KMS-11 (cell line): ENCODE data around the gene SCTR.

Experiments used
- H2AFZ ChIP-seq: fragments of 200-600 bp; sonication (generic); 2 replicates; pipeline ENCODE4 v1.6.1; 2016; ENCODE audit warnings: antibody characterized with exemption, mixed run types, low read depth
- H3K27ac ChIP-seq: fragments of 200-600 bp; sonication (generic); 2 replicates; pipeline ENCODE4 v1.6.1; 2016; ENCODE audit warnings: mild to moderate bottlenecking, mixed run types
- H3K27me3 ChIP-seq: fragments of 200-600 bp; sonication (generic); 2 replicates; pipeline ENCODE4 v1.6.1; 2017; ENCODE audit warnings: mild to moderate bottlenecking, low read depth, mixed run types, moderate library complexity; ENCODE audit not compliant: insufficient read depth
- H3K36me3 ChIP-seq: fragments of 200-600 bp; sonication (generic); 2 replicates; pipeline ENCODE4 v1.6.1; 2017; ENCODE audit warnings: mild to moderate bottlenecking, mixed run types; ENCODE audit not compliant: insufficient read depth
- H3K4me1 ChIP-seq: fragments of 200-600 bp; sonication (generic); 2 replicates; pipeline ENCODE4 v1.6.1; 2016; ENCODE audit warnings: mild to moderate bottlenecking, low read depth, mixed run types; ENCODE audit not compliant: poor library complexity, severe bottlenecking
- H3K4me2 ChIP-seq: fragments of 200-600 bp; sonication (generic); 2 replicates; pipeline ENCODE4 v1.7.0; 2016; ENCODE audit warnings: mild to moderate bottlenecking, mixed run types
- H3K4me3 ChIP-seq: fragments of 200-600 bp; sonication (generic); IDR thresholded peaks from 2 replicates; pipeline ENCODE4 v1.6.1; 2017; ENCODE audit warnings: low read depth, low read length, mixed read lengths; ENCODE audit not compliant: insufficient read depth
- H3K79me2 ChIP-seq: fragments of 200-600 bp; sonication (generic); 2 replicates; pipeline ENCODE4 v1.6.1; 2016; ENCODE audit warnings: low read depth, mixed run types; ENCODE audit not compliant: insufficient read depth
- H3K9ac ChIP-seq: fragments of 200-600 bp; sonication (generic); 2 replicates; pipeline ENCODE4 v1.6.1; 2016; ENCODE audit warnings: mild to moderate bottlenecking, mixed run types
- H4K20me1 ChIP-seq: fragments of 200-600 bp; sonication (generic); 2 replicates; pipeline ENCODE4 v1.6.1; 2016; ENCODE audit warnings: mild to moderate bottlenecking, mixed run types; ENCODE audit not compliant: insufficient read depth
- TF ChIP-seq, protein P1 (sequence below): fragments of 200-600 bp; sonication (generic); conservative IDR thresholded peaks from 2 replicates; pipeline ENCODE4 v1.6.1; 2017; ENCODE audit warnings: low read depth, mild to moderate bottlenecking, antibody characterized with exemption, low read length, moderate library complexity, mixed read lengths

SCTR gene

DNA sequence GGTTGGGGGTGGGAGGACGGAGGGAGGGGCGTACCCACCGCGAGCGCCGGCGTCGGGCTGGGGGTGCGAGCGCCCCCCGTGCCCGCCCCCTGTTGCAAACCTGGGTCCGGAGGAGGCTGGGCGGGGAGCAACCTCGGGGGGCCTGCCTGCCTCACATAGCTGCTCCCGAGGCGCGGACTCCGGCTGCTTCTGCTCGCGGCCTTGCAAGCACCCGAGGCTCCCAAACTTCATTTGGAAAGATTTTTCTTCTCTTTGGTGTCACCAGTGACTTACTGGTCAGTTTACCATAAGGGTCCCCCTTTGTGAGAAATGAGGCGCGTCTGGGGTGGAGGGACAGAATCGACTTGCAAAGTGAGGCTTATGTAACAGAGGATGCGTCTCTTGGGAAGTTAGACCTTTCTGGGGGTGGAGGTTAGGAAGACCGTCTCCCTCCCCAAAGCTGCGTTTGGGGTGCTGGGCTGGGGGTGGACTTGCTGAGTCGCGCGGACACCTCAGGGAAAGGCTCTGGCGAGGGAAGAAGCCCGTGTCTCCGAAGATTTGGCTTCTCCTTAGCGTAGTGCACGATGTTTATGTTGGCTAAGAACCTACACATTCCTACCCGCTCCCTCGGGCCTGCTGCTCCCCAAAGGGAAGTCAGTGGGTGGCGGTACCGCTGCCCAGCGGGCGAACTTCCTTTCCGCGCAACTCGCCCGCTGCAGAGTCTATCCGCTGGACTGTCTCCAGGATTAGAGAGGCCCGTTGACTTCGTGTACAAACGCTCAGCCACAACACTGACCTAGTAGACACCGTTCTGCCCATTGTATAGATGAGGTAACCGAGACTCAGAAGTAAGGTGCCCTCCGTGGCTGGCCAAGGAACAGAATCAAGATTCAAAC, 92.1 kb downstream of the SCTR start:
- Histone ChIP-seq H3K27ac (no peak overlapping the region), H3K9ac (peak overlapping the region; percentile 78; the same call in 1 of the 2 replicates)
- TF ChIP-seq, protein P1, sequence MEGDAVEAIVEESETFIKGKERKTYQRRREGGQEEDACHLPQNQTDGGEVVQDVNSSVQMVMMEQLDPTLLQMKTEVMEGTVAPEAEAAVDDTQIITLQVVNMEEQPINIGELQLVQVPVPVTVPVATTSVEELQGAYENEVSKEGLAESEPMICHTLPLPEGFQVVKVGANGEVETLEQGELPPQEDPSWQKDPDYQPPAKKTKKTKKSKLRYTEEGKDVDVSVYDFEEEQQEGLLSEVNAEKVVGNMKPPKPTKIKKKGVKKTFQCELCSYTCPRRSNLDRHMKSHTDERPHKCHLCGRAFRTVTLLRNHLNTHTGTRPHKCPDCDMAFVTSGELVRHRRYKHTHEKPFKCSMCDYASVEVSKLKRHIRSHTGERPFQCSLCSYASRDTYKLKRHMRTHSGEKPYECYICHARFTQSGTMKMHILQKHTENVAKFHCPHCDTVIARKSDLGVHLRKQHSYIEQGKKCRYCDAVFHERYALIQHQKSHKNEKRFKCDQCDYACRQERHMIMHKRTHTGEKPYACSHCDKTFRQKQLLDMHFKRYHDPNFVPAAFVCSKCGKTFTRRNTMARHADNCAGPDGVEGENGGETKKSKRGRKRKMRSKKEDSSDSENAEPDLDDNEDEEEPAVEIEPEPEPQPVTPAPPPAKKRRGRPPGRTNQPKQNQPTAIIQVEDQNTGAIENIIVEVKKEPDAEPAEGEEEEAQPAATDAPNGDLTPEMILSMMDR, result no peak

DNA sequence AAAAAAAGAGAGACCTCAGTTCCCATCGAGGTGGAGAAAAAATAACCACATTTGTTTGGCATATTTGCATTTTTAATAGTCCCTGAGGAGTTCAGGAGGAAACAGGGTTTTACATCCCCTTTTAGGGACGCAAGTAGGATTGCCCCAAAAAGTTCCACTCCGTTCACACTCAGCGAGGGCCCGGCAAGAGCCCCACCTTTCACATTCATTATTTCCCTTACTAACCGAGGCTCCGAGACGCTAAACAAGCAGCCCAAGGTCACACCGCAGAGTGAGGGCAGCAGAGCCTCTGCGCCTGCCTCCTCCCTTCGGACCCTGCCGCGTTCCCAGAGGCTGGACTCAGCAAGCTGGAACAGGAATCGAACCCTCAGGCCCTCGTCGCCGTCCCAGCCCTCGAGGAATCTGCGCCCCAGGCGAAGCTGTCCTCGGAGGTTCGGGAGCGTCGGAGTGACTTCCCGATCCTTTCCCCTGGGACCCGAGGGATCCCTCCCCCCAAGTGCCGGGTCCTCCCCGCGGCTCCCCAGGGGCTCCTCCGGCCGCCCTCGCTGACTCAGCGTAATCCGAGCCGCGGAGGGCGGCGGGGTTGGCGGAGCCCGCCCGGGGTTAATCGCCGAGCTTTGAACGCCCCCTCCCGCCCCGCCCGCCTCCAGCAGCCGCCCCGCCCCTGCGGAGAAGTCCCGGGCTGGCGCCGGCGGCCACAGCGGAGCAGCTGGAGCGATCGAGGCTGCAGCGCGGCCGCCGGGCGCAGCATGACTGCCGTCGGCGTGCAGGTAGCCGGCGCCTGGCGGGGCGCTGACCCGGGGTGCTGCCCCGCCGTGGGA, 92.9 kb downstream of the SCTR start, which contains the start of gene TMEM37:
TMEM37 (plus strand) TSS at position 700 of the 821 bp plus-strand sequence; CDS start at position 750, 50 bp downstream.
- Histone ChIP-seq H2AFZ (peak within 1 kb of the TSS; percentile 54), H3K9ac (peak within 1 kb of the TSS; percentile 78), H4K20me1 (no peaks in the 10 kb centered on the region), H3K27ac (peak within 1 kb of the TSS; percentile 44; the same call in 1 of the 2 replicates), H3K4me2 (peak within 1 kb of the TSS; percentile 66), H3K4me1 (peaks cover 29% of the 10 kb centered on the region), H3K4me3 (peak within 1 kb of the TSS; percentile 51), H3K27me3 (no peaks in the 10 kb centered on the region), H3K36me3 (no peaks in the 10 kb centered on the region), H3K79me2 (no peaks in the 10 kb centered on the region)
- TF ChIP-seq, protein P1, result no peak

More for the DNA sequence above, 92.1 kb downstream of the SCTR start:
- no peaks in the 10 kb centered on the region for H3K79me2 ChIP-seq
- peak overlapping the region; percentile 54 for H2AFZ ChIP-seq
- no peaks in the 10 kb centered on the region for H3K36me3 ChIP-seq
- no peaks in the 10 kb centered on the region for H3K27me3 ChIP-seq
- H4K20me1 ChIP-seq, result no peaks in the 10 kb centered on the region
- peak overlapping the region; percentile 17; the same call in 1 of the 2 replicates for H3K4me2 ChIP-seq
- peaks cover 29% of the 10 kb centered on the region for H3K4me1 ChIP-seq
- H3K4me3 ChIP-seq, result peak overlapping the region; percentile 51

GRCh38 chr2:119430023-119430498, 94.2 kb downstream of the SCTR start:
- H3K4me1 ChIP-seq, result peaks cover 29% of the 10 kb centered on the region
- no peak overlapping the region; the same call in 1 of the 2 replicates for H3K9ac ChIP-seq
- H3K79me2 ChIP-seq, result no peaks in the 10 kb centered on the region
- TF ChIP-seq, protein P1, result no peak
- H3K27ac ChIP-seq, result peak overlapping the region; percentile 44; the same call in 1 of the 2 replicates
- no peaks in the 10 kb centered on the region for H3K36me3 ChIP-seq
- H3K4me2 ChIP-seq, result peak overlapping the region; percentile 66; the same call in 1 of the 2 replicates
- no peak overlapping the region for H3K4me3 ChIP-seq
- no peaks in the 10 kb centered on the region for H3K27me3 ChIP-seq
- peak overlapping the region; percentile 23; the same call in 1 of the 2 replicates for H2AFZ ChIP-seq
- H4K20me1 ChIP-seq, result no peaks in the 10 kb centered on the region
